Tongue (tissue), 2 donors: ENCODE results near the gene ZBTB17. TPM values are rescaled to one million over a fixed set of nuclear protein-coding genes. Genes with fewer than 3 reads are reported as not detected.

Source experiments
- DNase-seq: peaks from one replicate; pipeline ENCODE4 v3.0.0-alpha.2; 2015
- total RNA-seq: library from RNA; depleted of rRNA; stranded (reverse); fragments of >200 nt; gene quantifications from one replicate; pipeline ENCODE4 v1.2.3, GENCODE V29; 2014

Gene ZBTB17
- total RNA-seq, 1 donor from 2014 or later, result 22.7 TPM

GRCh38 chr1:15947382-15948090 lies 28.4 kb downstream of the ZBTB17 start:
- no peak for DNase-seq

GRCh38 chr1:15946571-15947381 lies 29.1 kb downstream of the ZBTB17 start:
- DNase-seq, result no peak

GRCh38 chr1:15945832-15946448 lies 30.0 kb downstream of the ZBTB17 start:
- no peak for DNase-seq

- no peak for DNase-seq
These were observed 30.7 kb downstream of the ZBTB17 start for GRCh38 chr1:15945011-15945831.

- DNase-seq, result no peak
These were observed 31.4 kb downstream of the ZBTB17 start for GRCh38 chr1:15944308-15945010.

- no peak for DNase-seq
These were observed 32.0 kb downstream of the ZBTB17 start for GRCh38 chr1:15943992-15944307.

GRCh38 chr1:15943328-15943991 lies 32.4 kb downstream of the ZBTB17 start:
- no peak for DNase-seq

GRCh38 chr1:15942661-15943327 lies 33.1 kb downstream of the ZBTB17 start:
- no peak for DNase-seq

- no peak for DNase-seq
These were observed 33.8 kb downstream of the ZBTB17 start for GRCh38 chr1:15941899-15942660.

- DNase-seq, result no peak
These were observed 34.7 kb downstream of the ZBTB17 start for GRCh38 chr1:15941044-15941840.

GRCh38 chr1:15940110-15941043 lies 35.5 kb downstream of the ZBTB17 start:
- DNase-seq, result no peak

GRCh38 chr1:15939181-15940109 lies 36.5 kb downstream of the ZBTB17 start:
- DNase-seq, result peak; percentile 18

- DNase-seq, result no peak
These were observed 37.2 kb downstream of the ZBTB17 start for GRCh38 chr1:15938628-15939161.

- DNase-seq, result no peak
These were observed 38.2 kb downstream of the ZBTB17 start for GRCh38 chr1:15937706-15938168.

- DNase-seq, result no peak
These were observed 38.8 kb downstream of the ZBTB17 start for GRCh38 chr1:15937146-15937545.

GRCh38 chr1:15936025-15936424 lies 39.9 kb downstream of the ZBTB17 start:
- DNase-seq, result no peak
